ENCODE measurements around the gene APPL1. TPM values are rescaled to one million over a fixed set of nuclear protein-coding genes. Genes with fewer than 3 reads are reported as not detected.
A peak's percentile ranks its signal among the peaks of the same experiment; 100 is the strongest.

The APPL1 gene
- total and polyA plus RNA-seq, 2 of the 13 experiments (the other 11 are each of a cell fraction or from before 2014, with no cell fraction given): 14.3 to 29.0 TPM

DNA sequence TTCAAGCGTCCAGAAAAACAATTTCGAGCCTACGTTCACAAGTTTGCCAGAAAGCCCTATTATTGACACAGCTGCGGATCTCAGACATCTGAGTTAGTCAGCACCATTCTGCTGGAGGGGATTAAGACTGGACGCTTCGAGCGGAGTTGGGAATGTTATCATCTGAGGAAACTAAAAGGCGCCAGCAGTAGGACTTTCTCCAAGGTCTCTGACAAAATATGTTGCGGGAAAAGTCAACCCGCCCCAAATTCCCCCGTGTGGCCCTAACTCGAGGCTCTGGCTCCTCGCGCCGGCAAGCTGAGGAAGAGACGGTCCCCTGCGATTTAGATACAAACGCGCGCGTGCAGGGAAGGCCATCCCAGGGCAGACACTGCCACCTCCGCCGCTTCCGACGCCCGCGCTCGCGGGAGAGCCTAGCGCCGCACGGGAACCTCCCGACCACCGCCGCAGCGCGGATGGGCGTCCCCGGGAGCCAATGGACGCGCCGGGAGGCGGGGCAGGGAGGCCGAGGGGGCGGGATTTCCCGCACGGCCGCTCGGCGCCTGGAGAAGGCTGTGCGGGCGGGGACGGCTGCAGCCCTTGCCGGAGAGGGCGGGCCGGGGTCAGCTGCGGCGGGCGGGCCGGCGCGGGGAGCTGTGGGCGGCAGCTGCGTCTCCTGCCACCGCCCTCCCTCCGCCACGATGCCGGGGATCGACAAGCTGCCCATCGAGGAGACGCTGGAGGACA is at the start of gene APPL1 (continued):
- TF ChIP-seq, protein P1, sequence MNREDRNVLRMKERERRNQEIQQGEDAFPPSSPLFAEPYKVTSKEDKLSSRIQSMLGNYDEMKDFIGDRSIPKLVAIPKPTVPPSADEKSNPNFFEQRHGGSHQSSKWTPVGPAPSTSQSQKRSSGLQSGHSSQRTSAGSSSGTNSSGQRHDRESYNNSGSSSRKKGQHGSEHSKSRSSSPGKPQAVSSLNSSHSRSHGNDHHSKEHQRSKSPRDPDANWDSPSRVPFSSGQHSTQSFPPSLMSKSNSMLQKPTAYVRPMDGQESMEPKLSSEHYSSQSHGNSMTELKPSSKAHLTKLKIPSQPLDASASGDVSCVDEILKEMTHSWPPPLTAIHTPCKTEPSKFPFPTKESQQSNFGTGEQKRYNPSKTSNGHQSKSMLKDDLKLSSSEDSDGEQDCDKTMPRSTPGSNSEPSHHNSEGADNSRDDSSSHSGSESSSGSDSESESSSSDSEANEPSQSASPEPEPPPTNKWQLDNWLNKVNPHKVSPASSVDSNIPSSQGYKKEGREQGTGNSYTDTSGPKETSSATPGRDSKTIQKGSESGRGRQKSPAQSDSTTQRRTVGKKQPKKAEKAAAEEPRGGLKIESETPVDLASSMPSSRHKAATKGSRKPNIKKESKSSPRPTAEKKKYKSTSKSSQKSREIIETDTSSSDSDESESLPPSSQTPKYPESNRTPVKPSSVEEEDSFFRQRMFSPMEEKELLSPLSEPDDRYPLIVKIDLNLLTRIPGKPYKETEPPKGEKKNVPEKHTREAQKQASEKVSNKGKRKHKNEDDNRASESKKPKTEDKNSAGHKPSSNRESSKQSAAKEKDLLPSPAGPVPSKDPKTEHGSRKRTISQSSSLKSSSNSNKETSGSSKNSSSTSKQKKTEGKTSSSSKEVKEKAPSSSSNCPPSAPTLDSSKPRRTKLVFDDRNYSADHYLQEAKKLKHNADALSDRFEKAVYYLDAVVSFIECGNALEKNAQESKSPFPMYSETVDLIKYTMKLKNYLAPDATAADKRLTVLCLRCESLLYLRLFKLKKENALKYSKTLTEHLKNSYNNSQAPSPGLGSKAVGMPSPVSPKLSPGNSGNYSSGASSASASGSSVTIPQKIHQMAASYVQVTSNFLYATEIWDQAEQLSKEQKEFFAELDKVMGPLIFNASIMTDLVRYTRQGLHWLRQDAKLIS (CRISPR knock-in tag; IDR thresholded peaks at IDR 0.05): no peak
- TF ChIP-seq, protein P2, sequence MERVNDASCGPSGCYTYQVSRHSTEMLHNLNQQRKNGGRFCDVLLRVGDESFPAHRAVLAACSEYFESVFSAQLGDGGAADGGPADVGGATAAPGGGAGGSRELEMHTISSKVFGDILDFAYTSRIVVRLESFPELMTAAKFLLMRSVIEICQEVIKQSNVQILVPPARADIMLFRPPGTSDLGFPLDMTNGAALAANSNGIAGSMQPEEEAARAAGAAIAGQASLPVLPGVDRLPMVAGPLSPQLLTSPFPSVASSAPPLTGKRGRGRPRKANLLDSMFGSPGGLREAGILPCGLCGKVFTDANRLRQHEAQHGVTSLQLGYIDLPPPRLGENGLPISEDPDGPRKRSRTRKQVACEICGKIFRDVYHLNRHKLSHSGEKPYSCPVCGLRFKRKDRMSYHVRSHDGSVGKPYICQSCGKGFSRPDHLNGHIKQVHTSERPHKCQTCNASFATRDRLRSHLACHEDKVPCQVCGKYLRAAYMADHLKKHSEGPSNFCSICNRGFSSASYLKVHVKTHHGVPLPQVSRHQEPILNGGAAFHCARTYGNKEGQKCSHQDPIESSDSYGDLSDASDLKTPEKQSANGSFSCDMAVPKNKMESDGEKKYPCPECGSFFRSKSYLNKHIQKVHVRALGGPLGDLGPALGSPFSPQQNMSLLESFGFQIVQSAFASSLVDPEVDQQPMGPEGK (CRISPR knock-in tag; IDR thresholded peaks at IDR 0.05): peak; percentile 53
- peak; percentile 79 for TF ChIP-seq ZNF749 (CRISPR knock-in tag; IDR thresholded peaks at IDR 0.05; ENCODE audit: borderline replicate concordance)
- TF ChIP-seq SOX6 (IDR thresholded peaks at IDR 0.05): no peak
- peak; percentile 39; the same call in 1 of the 2 replicates for TF ChIP-seq SOX6 (CRISPR knock-in tag; IDR thresholded peaks at IDR 0.05)
- no peak; the same call in 1 of the 2 replicates for TF ChIP-seq SMAD3 (CRISPR knock-in tag; IDR thresholded peaks at IDR 0.05)
- TF ChIP-seq ARNTL (CRISPR knock-in tag; IDR thresholded peaks at IDR 0.05): peak; percentile 71; the same call in 1 of the 2 replicates
- TF ChIP-seq CBX1 (IDR thresholded peaks at IDR 0.05; ENCODE audit: low read depth): no peak
- TF ChIP-seq ZNF205 (CRISPR knock-in tag; IDR thresholded peaks at IDR 0.05): 0 out of 2 replicates have a peak, but pooled peaks have one; percentile 64
- no peak for TF ChIP-seq SP1 (IDR thresholded peaks at IDR 0.05)
- peak; percentile 79 for TF ChIP-seq SP1 (CRISPR knock-in tag; IDR thresholded peaks at IDR 0.05)
- TF ChIP-seq, protein P3, sequence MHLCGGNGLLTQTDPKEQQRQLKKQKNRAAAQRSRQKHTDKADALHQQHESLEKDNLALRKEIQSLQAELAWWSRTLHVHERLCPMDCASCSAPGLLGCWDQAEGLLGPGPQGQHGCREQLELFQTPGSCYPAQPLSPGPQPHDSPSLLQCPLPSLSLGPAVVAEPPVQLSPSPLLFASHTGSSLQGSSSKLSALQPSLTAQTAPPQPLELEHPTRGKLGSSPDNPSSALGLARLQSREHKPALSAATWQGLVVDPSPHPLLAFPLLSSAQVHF (CRISPR knock-in tag; IDR thresholded peaks at IDR 0.05): no peak
- no peak for TF ChIP-seq JDP2 (CRISPR knock-in tag; IDR thresholded peaks at IDR 0.05; ENCODE audit: borderline replicate concordance)
- TF ChIP-seq ZNF260 (CRISPR knock-in tag; IDR thresholded peaks at IDR 0.05; ENCODE audit: borderline replicate concordance, low read depth): no peak
- peak; percentile 47; the same call in 1 of the 2 replicates for TF ChIP-seq ZNF331 (CRISPR knock-in tag; IDR thresholded peaks at IDR 0.05)
- no peak; the same call in 1 of the 2 replicates for TF ChIP-seq NCOA2 (CRISPR knock-in tag; IDR thresholded peaks at IDR 0.05)
- 0 out of 2 replicates have a peak, but pooled peaks have one; percentile 63 for TF ChIP-seq ZNF780A (CRISPR knock-in tag; IDR thresholded peaks at IDR 0.05)
- TF ChIP-seq, protein P4, sequence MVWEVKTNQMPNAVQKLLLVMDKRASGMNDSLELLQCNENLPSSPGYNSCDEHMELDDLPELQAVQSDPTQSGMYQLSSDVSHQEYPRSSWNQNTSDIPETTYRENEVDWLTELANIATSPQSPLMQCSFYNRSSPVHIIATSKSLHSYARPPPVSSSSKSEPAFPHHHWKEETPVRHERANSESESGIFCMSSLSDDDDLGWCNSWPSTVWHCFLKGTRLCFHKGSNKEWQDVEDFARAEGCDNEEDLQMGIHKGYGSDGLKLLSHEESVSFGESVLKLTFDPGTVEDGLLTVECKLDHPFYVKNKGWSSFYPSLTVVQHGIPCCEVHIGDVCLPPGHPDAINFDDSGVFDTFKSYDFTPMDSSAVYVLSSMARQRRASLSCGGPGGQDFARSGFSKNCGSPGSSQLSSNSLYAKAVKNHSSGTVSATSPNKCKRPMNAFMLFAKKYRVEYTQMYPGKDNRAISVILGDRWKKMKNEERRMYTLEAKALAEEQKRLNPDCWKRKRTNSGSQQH (CRISPR knock-in tag; IDR thresholded peaks at IDR 0.05; ENCODE audit: low read depth): 0 out of 2 replicates have a peak, but pooled peaks have one; percentile 31
- TF ChIP-seq ZNF713 (CRISPR knock-in tag; IDR thresholded peaks at IDR 0.05): no peak

All from HepG2 (cell line).